Activated CD4-positive, alpha-beta T cell treated with anti-CD3 and anti-CD28 coated beads, Interleukin-2, amount 50 U/mL, for 4 hours (primary cell): ENCODE results near the gene NCEH1.
"Not testable (repeated sequence)": the region's sequence is repeated elsewhere in the genome, so short reads cannot be mapped to it uniquely, and the experiment has no call there.

ENCODE experiments used
- DNase-seq, 2 experiments: peaks; one replicate each; pipeline ENCODE4 v3.0.0-alpha.2; 2020

NCEH1 gene

GRCh38 chr3:172705170-172705569, 5.7 kb downstream of the NCEH1 start:
- no peak for DNase-seq

DNA sequence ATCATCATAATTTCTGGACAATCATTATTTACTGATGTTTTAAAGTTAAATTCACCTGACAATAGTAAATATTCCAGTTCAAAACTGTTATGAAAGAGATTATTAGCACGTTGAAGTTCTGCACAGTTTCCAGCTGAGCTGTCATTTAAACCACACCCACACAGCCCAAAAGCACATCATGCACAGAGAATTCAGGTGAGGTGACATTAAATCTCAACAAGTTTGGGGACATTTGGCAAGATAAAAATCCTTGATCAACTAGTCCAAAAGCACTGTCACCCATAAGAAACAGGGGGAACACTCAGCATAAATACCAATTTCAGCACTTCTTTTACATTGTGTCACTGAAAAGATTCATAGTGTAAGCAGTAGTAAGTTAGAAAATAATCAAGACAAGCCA, 6.9 kb downstream of the NCEH1 start:
- DNase-seq = no peak

GRCh38 chr3:172702731-172703130, 8.1 kb downstream of the NCEH1 start:
- DNase-seq = not testable (repeated sequence)

- DNase-seq = no peak
Observed at GRCh38 chr3:172702256-172702655, 8.6 kb downstream of the NCEH1 start.

GRCh38 chr3:172701751-172702150, 9.1 kb downstream of the NCEH1 start:
- DNase-seq = no peak

DNA sequence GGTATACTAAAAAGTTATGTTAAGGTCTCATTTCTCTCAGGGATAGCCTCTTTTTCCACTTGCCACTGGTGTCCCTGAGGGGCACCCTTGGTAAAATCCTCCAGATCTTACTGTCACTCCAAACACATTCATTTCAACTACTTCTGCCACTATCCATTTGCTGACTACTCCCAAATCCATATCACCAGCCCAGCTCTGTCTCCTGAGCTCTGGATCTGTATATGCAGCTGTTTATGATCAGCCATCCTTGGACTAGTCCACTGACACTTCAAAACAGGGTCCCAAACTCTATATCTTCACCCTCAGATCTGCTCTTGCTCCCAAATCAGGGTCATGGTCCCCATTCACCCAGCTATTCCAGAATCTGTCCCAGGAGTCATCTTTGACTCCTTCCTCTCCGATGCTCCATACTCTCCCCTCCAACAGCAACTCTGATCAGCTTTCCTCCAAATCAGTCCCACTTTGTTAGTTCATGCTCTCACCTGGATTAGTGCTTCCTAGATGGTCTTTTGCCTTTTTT, 9.9 kb downstream of the NCEH1 start:
- DNase-seq = no peak

DNA sequence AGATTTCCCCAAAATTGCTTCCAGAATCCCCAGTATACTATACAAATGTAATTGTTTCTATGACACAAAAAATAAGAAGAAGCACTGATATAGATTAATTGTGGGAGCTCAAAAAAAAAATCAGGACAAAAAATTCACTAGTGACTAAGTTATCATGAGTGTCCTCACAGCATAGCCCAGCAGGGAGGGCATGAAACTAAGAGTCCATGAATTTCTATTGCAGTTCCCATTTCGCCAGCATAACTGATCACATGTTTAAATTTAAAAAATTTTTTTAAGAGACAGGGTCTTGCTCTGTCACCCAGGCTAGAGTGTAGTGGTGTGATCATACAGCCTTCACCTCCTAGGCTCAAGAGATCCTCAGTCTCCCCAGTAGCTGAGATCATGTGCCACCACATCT, 10.6 kb downstream of the NCEH1 start:
- no peak for DNase-seq

GRCh38 chr3:172699031-172699430, 11.8 kb downstream of the NCEH1 start:
- no peak for DNase-seq

DNA sequence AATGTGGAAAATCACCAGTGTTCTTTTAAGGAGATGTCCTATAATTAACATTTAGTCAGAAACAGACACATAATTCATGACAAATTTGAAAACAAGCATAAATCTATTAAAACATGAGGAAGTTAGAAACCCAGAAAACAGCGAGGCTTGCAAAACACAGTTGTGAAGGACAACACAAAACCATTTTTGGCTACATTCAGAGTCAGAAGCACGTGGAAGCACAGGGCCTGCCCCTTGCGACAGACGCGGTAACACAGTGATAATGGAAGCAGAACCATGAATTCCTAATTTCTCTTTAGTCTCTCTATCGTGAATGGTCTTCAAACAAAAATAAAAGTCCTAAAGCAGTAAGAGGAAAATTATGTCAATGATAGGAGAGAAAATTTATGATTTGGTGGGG, 12.2 kb downstream of the NCEH1 start:
- DNase-seq = no peak

DNA sequence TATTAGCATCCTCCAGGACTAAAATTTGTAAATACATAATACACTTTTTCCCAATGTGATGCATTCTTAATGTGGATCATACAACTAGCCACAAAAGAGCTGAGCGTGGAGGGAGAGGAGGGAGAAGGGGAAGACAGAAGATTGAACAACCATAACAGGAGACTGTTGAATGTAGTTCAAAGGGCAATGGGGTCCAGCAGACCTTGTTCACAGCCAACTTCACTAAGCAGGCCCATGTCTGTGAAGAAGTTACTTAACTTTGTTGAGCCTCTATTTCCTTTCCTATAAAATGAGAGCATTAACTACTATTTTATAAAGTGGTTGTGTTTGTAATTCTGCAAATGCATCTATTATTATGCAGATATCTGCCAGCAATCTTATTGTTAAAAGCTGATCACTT, 13.3 kb downstream of the NCEH1 start:
- DNase-seq = no peak

DNA sequence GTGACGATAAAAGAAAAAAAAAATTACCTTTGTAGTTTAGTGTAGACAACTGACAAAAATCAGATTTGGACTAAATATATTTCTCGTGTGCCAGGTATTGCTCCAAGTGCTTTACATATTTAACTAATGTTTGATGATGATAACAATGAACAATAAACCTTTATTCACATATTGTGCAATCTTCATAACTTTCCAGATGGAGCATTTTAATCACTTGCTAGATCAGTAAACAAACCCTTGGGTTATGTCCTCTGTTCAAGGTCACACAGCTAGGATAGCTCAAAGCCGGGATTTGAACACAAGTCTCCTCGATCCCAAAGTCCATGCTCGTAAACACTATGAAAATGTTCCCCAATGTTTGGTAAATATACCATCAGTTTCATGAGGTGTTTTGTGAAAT, 14.5 kb downstream of the NCEH1 start:
- DNase-seq = no peak

GRCh38 chr3:172694573-172695246, 16.2 kb downstream of the NCEH1 start:
- no peak for DNase-seq

GRCh38 chr3:172692751-172693338, 18.0 kb downstream of the NCEH1 start:
- no peak for DNase-seq

- DNase-seq = no peak
Observed at GRCh38 chr3:172690936-172691335, 19.9 kb downstream of the NCEH1 start.

GRCh38 chr3:172688588-172688987, 22.3 kb downstream of the NCEH1 start:
- DNase-seq = no peak

- DNase-seq = no peak
Observed at GRCh38 chr3:172687501-172687900, 23.4 kb downstream of the NCEH1 start.

GRCh38 chr3:172685331-172686214, 25.3 kb downstream of the NCEH1 start:
- no peak for DNase-seq

GRCh38 chr3:172680684-172681083, 30.2 kb downstream of the NCEH1 start:
- DNase-seq = no peak

DNA sequence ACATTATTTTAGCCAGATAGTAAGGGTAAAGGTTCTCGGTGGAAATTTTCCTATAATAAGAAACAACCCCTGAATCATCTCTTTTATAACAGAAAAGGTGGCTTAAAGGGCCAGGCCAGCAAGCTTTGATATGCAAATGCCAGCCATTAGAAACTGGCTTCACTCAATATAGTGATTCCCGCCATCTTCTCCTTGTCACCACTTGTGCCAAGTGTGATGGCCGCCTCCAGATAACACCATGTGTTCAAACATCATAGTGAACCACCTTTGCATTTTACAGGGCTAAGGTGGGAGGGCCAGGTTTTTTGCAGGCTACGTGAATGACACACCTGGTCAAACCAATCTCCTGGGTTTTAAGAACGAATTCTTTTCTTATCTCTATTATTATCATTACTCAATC, 31.3 kb downstream of the NCEH1 start:
- no peak for DNase-seq

- no peak for DNase-seq
Observed at GRCh38 chr3:172678068-172678467, 32.8 kb downstream of the NCEH1 start.

DNA sequence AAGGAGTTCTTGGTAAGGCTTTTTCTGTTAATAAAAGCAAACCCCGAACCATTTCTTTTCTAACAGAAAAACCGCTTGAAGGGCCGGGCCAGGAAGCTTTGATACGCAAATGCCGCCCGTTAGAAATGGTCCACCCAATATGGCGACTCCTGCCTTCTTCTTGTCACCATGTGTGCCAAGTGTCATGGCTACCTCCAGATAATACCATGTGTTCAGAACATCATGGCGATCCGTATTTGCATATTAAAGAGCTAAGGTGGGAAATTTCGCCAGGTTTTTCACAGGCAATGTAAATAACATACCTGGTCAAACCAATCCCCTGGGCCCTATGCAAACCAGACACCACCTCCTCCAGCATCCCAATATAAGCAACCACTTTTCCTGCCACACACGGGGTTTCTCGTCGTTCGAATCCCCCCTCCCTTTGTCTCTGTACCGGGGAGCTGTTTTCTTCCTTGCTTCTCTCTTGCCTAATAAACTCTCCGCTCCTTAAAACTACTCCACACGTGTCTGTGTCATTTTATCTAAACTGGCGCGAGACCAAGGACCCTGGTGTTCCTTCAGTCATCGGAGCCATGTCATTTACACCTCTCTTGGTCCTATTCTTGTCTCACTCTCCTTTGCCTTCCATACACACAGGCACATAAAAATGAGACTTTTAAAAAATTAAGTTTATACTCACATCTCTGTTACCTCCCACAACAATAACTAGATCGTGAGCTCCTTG, 34.5 kb downstream of the NCEH1 start:
- no peak for DNase-seq

DNA sequence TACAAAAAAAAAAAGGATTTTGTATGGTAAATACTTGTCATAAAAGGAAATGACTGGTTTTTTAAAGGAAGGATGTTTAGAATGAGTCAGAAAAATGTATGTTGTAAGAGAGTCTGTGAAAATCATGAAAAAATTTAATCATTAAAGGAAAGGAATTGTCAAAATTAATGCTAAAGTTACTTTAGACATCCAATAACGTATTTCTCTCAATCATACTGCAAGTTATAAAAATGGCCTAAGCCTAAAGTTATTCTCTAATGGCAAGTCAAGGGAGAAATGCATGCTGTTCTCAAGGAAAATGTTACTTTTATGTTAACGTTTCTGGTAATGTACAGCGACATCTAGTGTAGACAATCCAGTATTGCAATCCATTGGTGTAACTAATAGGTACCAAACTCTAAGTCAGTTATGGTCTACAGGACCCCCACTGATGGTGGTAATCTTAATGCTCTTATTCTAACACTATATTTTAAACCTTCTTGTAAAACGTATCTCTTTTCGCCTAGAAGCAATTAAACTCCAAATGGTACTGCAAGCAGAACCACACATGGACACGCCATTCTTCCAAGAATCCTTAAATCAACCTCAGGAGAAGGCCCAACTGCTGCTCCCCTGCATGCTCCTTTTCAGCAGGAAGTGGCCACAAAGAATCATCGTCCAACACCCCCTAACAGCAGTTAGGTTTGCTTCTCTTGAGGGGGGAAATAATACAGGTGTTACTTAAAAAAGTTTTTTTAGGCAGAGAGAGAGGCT, 35.2 kb downstream of the NCEH1 start:
- DNase-seq = no peak
